ENCODE measurements around the gene SARDH.

The SARDH gene

DNA sequence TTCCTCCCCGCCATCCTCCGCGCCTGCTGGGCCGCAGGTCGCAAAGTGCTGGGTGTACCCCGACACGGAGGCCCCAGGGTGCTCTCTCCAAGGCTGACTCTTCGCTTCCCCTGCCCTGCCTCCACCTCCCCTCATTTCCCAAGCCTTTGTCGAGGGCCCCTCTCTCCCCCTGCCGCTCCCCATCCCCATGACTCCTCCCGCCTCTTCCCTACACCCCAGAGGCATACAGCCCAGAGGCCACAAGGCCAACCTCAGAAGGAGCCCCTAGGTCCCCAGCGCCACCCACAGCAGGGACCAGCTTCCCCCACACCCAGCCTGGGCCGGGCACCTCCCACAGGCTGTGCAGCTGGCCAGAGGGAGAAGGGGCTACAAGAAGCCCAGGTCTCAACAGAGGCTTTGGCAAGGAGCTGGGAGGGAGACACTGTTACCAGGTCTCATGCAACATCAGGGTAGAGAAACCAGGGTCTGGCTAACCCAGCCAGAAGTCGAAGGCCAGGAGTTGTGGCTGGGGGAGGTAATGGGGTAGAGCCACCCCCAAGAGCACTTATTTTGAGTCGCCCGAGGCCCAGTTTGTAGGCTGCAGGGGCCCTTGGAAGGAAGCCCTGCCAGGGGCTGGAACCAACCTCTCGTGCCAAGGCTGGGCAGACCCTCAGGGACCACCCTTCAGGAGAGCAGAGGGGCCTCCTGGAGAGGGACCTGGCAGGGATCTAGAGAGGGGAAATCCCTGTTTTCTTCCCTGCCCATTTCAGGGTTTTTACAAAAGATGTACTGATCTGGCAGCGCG, 24.5 kb upstream of the SARDH start:
- no peak for DNase-seq (ENCODE audit: extremely low read depth, low read depth)
- H3K4me3 ChIP-seq (replicated peaks; ENCODE audit: low read depth, low read length), result no peak overlapping the region
- TF ChIP-seq, protein P1, sequence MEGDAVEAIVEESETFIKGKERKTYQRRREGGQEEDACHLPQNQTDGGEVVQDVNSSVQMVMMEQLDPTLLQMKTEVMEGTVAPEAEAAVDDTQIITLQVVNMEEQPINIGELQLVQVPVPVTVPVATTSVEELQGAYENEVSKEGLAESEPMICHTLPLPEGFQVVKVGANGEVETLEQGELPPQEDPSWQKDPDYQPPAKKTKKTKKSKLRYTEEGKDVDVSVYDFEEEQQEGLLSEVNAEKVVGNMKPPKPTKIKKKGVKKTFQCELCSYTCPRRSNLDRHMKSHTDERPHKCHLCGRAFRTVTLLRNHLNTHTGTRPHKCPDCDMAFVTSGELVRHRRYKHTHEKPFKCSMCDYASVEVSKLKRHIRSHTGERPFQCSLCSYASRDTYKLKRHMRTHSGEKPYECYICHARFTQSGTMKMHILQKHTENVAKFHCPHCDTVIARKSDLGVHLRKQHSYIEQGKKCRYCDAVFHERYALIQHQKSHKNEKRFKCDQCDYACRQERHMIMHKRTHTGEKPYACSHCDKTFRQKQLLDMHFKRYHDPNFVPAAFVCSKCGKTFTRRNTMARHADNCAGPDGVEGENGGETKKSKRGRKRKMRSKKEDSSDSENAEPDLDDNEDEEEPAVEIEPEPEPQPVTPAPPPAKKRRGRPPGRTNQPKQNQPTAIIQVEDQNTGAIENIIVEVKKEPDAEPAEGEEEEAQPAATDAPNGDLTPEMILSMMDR (IDR thresholded peaks at IDR 0.05; ENCODE audit: low read depth, low read length, missing control alignments), result no peak

DNA sequence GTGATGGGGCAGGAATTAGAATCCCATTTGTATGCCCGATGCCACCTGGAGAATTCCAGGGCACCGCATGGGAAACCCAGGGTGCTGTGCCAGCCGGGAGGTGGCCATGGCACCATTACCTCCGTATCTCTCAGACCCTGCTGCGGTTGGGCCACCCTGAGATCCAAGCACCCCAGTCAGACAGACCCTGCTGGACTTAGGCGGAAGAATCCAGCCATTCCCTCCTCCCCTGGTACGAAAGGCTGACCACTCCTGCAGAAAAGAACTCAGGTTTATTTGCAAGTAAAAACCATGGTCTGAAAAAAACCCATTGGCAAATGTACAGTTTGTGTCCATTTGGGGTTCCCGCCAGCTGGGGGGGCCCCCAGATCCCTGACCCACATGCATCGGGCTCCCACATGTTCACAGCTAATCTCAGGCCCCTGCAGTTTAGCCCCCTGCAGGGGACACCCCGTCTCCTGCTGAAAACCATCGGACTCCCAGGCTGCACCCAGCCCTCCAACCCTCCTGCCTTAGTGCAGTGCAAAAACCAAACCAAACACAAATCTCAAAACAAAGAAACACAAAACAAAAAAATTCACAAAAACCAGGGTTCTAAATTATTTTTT, 23.6 kb upstream of the SARDH start:
- TF ChIP-seq, protein P1 (IDR thresholded peaks at IDR 0.05; ENCODE audit: low read depth, low read length, missing control alignments), result no peak
- DNase-seq (ENCODE audit: extremely low read depth, low read depth), result no peak
- H3K4me3 ChIP-seq (replicated peaks; ENCODE audit: low read depth, low read length), result no peak overlapping the region

DNA sequence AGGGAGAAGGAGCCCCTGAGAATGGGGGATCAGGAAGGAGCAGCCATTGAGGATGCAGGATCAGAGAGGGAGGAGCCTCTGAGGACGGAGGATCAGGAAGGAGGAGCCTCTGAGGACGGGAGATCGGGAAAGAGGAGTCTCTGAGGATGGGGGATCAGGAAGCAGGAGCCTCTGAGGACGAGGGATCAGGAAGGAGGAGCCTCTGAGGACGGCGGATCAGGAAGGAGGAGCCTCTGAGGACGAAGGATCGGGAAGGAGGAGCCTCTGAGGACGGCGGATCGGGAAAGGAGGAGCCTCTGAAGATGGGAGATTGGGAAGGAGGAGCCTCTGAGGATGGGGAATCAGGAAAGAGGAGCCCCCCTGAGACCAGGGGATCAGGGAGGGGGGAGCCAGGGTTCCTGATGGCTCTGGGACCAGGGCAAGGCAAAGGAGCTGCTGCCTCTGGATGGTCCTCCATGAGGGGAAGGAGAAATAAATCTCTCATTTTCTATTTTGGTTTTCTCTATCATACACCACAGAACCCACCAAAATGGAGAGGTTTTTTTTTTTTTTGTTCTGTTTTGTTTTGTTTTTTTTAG, 22.6 kb upstream of the SARDH start:
- no peak for DNase-seq (ENCODE audit: extremely low read depth, low read depth)
- TF ChIP-seq, protein P1 (IDR thresholded peaks at IDR 0.05; ENCODE audit: low read depth, low read length, missing control alignments), result no peak
- H3K4me3 ChIP-seq (replicated peaks; ENCODE audit: low read depth, low read length), result no peak overlapping the region

DNA sequence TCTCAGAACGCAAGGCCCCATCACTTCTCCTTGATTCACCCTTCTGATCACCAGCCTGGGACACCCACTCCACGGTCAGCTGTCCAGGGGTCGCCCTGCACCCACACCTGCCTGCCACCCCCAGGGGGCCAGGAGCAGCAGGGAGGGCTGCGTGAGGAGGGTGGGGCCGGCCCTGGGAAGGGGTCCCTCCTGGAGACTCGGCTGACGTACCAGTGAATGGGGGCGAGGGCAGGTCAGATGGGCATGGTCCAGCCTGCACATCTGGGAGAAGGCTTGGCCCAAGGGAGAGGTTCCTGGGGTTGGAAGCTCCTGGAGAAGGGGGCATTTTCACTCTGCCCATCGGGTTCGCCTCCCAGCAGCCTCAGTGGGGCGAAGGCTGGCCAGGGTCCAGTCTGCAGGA, 21.8 kb upstream of the SARDH start:
- TF ChIP-seq, protein P1 (IDR thresholded peaks at IDR 0.05; ENCODE audit: low read depth, low read length, missing control alignments), result no peak
- DNase-seq (ENCODE audit: extremely low read depth, low read depth), result no peak
- no peak overlapping the region for H3K4me3 ChIP-seq (replicated peaks; ENCODE audit: low read depth, low read length)

DNA sequence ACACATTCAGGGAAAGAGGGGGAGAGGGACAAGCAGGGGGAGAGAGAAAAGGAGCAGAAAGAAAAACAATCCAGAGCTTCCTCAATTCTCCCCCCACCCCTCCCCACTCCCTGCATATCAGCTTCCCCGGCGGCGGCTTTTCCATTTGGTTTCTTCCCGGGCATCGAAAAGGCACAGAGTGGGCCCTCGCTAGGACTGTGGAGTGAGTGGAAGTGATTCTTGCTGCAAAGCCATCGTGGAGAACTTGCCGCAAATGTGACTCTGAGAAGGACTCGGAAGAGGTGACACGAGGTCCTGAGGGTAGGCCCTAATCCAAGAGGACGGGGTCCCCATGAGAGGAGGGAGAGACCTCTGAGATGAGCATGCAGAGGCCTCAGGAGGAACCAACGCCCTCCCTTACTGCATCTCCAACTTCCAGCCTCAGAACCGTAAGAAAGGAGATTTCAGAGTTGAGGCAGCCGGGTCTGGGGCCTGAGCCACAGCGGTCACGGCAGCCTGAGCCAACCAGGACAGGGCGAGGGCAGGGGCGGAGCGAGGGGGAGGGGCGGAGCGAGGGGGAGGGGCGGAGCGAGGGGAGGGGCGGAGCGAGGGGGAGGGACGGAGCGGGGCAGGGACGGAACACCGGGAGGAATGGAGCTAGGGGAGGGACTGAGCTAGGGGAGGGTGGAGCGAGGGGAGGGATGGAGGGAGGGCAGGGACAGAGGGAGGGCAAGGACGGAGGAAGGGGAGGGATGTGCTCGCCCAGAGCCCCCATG, 21.2 kb upstream of the SARDH start:
- DNase-seq (ENCODE audit: extremely low read depth, low read depth), result no peak
- TF ChIP-seq, protein P1 (IDR thresholded peaks at IDR 0.05; ENCODE audit: low read depth, low read length, missing control alignments), result no peak
- no peak overlapping the region for H3K4me3 ChIP-seq (replicated peaks; ENCODE audit: low read depth, low read length)

DNA sequence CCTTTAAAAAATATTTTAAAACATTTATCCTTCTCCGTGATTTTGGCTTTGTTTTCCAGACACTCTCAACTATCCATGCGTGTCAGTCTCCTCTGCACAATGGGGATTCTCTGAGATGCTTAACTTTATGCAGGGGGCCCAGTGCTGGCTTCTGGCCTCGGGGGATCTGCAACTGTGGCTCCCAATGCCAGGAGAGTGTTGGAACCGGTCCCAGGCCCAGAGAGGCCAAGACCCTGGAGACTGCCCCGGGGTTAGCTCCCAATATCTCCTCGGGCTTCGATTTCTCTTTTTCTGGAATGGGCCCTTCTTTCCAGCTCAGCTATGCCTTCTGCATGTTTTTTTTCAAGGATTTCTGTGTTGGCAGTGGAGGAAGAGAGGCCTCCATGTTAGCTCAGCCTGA, 20.1 kb upstream of the SARDH start:
- no peak for DNase-seq (ENCODE audit: extremely low read depth, low read depth)
- TF ChIP-seq, protein P1 (IDR thresholded peaks at IDR 0.05; ENCODE audit: low read depth, low read length, missing control alignments), result no peak
- no peak overlapping the region for H3K4me3 ChIP-seq (replicated peaks; ENCODE audit: low read depth, low read length)

Measured in HFF-Myc (cell line).